ENCODE measurements around the gene M6PR. TPM values are rescaled to one million over a fixed set of nuclear protein-coding genes. Genes with fewer than 3 reads are reported as not detected.

Gene M6PR
- total RNA-seq, 4 donors from 2014 or later = 79.5 to 105 (median 90.2) TPM

- 74 to 88% methylated on average over 2 of the region's 2 CpGs for WGBS, 2 donors (ENCODE audit: low coverage in 1 of 2)
- Histone ChIP-seq H3K4me3 (no peak overlapping the region), H3K27me3 (no peaks in the 10 kb centered on the region), H3K27ac (no peak overlapping the region), H3K36me3 (peaks cover 0 to 17% of the 10 kb centered on the region in 2 donors), H3K9me3 (no peaks in the 10 kb centered on the region), H3K4me1 (no peaks in the 10 kb centered on the region)
- ATAC-seq = no peak
- no peak for TF ChIP-seq CTCF (IDR thresholded peaks at IDR 0.05)
- no peak for TF ChIP-seq POLR2AphosphoS5 (IDR thresholded peaks at IDR 0.05)
- no peak for TF ChIP-seq POLR2A (IDR thresholded peaks at IDR 0.05)
- no peak for TF ChIP-seq EP300 (IDR thresholded peaks at IDR 0.05)
These were observed 8.6 kb upstream of the M6PR start for GRCh38 chr12:8958066-8958465.

- ATAC-seq = no peak
- Histone ChIP-seq H3K4me3 (no peak overlapping the region), H3K9me3 (no peaks in the 10 kb centered on the region), H3K27me3 (no peaks in the 10 kb centered on the region), H3K4me1 (no peaks in the 10 kb centered on the region), H3K36me3 (peaks cover 0 to 17% of the 10 kb centered on the region in 2 donors), H3K27ac (no peak overlapping the region)
- 67 to 80% methylated on average over 3 to 4 of the region's 4 CpGs for WGBS, 2 donors (ENCODE audit: low coverage in 1 of 2)
- no peak for TF ChIP-seq POLR2A (IDR thresholded peaks at IDR 0.05)
- TF ChIP-seq EP300 (IDR thresholded peaks at IDR 0.05) = no peak
- TF ChIP-seq POLR2AphosphoS5 (IDR thresholded peaks at IDR 0.05) = no peak
- TF ChIP-seq CTCF (IDR thresholded peaks at IDR 0.05) = no peak
These were observed 8.1 kb upstream of the M6PR start for GRCh38 chr12:8957561-8957960.

- 60% methylated on average over 1 of the region's 7 CpGs; no CpG with 5 or more reads in 1 of the 2 donors for WGBS, 2 donors (ENCODE audit: low coverage in 1 of 2)
- Histone ChIP-seq H3K27ac (no peak overlapping the region), H3K36me3 (peaks cover 0 to 17% of the 10 kb centered on the region in 2 donors), H3K9me3 (no peaks in the 10 kb centered on the region), H3K4me1 (peaks cover 0 to 2% (median 0%) of the 10 kb centered on the region in 3 donors), H3K4me3 (no peak overlapping the region), H3K27me3 (no peaks in the 10 kb centered on the region)
- ATAC-seq = no peak
- no peak for TF ChIP-seq POLR2AphosphoS5 (IDR thresholded peaks at IDR 0.05)
- TF ChIP-seq CTCF (IDR thresholded peaks at IDR 0.05) = no peak
- TF ChIP-seq EP300 (IDR thresholded peaks at IDR 0.05) = no peak
- no peak for TF ChIP-seq POLR2A (IDR thresholded peaks at IDR 0.05)
These were observed 7.3 kb upstream of the M6PR start for GRCh38 chr12:8956772-8957171.

- no peak for TF ChIP-seq POLR2AphosphoS5 (IDR thresholded peaks at IDR 0.05)
- no peak for TF ChIP-seq POLR2A (IDR thresholded peaks at IDR 0.05)
- 84% methylated on average over 4 of the region's 15 CpGs; no CpG with 5 or more reads in 1 of the 2 donors for WGBS, 2 donors (ENCODE audit: low coverage in 1 of 2)
- no peak for ATAC-seq
These were observed 6.6 kb upstream of the M6PR start for GRCh38 chr12:8956073-8956472.

GRCh38 chr12:8953773-8954402 lies 4.4 kb upstream of the M6PR start:
- Histone ChIP-seq H3K27ac (no peak overlapping the region), H3K9me3 (no peaks in the 10 kb centered on the region), H3K36me3 (peaks cover 0 to 11% of the 10 kb centered on the region in 2 donors), H3K4me3 (no peak overlapping the region), H3K4me1 (peaks cover 0 to 17% (median 0%) of the 10 kb centered on the region in 3 donors), H3K27me3 (no peaks in the 10 kb centered on the region)
- no peak for ATAC-seq
- TF ChIP-seq CTCF (IDR thresholded peaks at IDR 0.05) = no peak
- TF ChIP-seq EP300 (IDR thresholded peaks at IDR 0.05) = no peak
- no peak for TF ChIP-seq POLR2A (IDR thresholded peaks at IDR 0.05)
- no peak for TF ChIP-seq POLR2AphosphoS5 (IDR thresholded peaks at IDR 0.05)
- 71 to 95% methylated on average over 6 to 8 of the region's 8 CpGs for WGBS, 2 donors (ENCODE audit: low coverage in 1 of 2)

More at GRCh38 chr12:8956073-8956472, 6.6 kb upstream of the M6PR start:
- Histone ChIP-seq H3K27me3 (no peaks in the 10 kb centered on the region), H3K4me1 (peaks cover 0 to 9% (median 0%) of the 10 kb centered on the region in 3 donors), H3K4me3 (no peak overlapping the region), H3K36me3 (peaks cover 0 to 17% of the 10 kb centered on the region in 2 donors), H3K27ac (no peak overlapping the region), H3K9me3 (no peaks in the 10 kb centered on the region)
